ENCODE results near the gene CD6. TPM values are rescaled to one million over a fixed set of nuclear protein-coding genes. Genes with fewer than 3 reads are reported as not detected.

The CD6 gene
- total and polyA plus RNA-seq, 10 of the 15 experiments (the other 5 are each of a cell fraction or from before 2014, with no cell fraction given): 0.37 to 17.6 (median 6.2) TPM

GRCh38 chr11:60950933-60951605 lies 20.4 kb upstream of the CD6 start:
- Histone ChIP-seq H3K27me3 (replicated peaks in 1 of 2; ENCODE audit: control insufficient read depth in 2 of 2, insufficient read depth in 2 of 2, low read length in 1 of 2) (no peaks in the 10 kb centered on the region), H3K27ac (ENCODE audit: control insufficient read depth, insufficient read depth) (peak overlapping the region; percentile 97), H3K4me3 (peak overlapping the region; percentile 94), H3K79me2 (ENCODE audit: control insufficient read depth, insufficient read depth, low read length) (peaks cover 54% of the 10 kb centered on the region), H3K36me3 (ENCODE audit: control insufficient read depth in 2 of 2, insufficient read depth in 2 of 2, low read length in 1 of 2) (peaks cover 0 to 4% of the 10 kb centered on the region in 2 experiments; a peak in 3 of 4 replicates), H4K20me1 (ENCODE audit: control insufficient read depth, insufficient read depth) (no peaks in the 10 kb centered on the region; the same call in 1 of the 2 replicates), H3K9ac (ENCODE audit: control insufficient read depth, insufficient read depth, low read length) (peak overlapping the region; percentile 90), H2AFZ (ENCODE audit: control insufficient read depth, low read depth, low read length) (peak overlapping the region; percentile 64), H3K4me1 (ENCODE audit: control insufficient read depth, insufficient read depth, low read length) (peaks cover 28% of the 10 kb centered on the region), H3K9me3 (replicated peaks; ENCODE audit: control insufficient read depth, insufficient read depth, low read length) (no peaks in the 10 kb centered on the region), H3K4me2 (ENCODE audit: control insufficient read depth, insufficient read depth) (peak overlapping the region; percentile 98)
- WGBS (ENCODE audit: insufficient coverage, insufficient replicate concordance, low lambda C conversion rate, missing lambda C conversion rate): under 1% methylated on average over 78 of the region's 86 CpGs
- FAIRE-seq: no peak
- POLR2A ChIA-PET: interaction anchor here (0.5 to 3.3 kb wide), 6 partner anchors 9 to 1838 kb away, joined by 3 to 11 read pairs (median 4); partner anchors contain the start of gene TMEM109
- in situ Hi-C loops (cut with MboI) (no loop called here), intact Hi-C loops (cut with micrococcal nuclease; ENCODE audit: unreplicated experiment) (loop anchor here (10.0 kb wide), 1 partner anchor 106 kb away; the partner anchor contains the start of gene CCDC86)
- no peak for DNase-seq (ENCODE audit: low read depth, low spot score)
- TSS peak; percentile 70 for BruUV-seq (replicated peaks)
- peak; percentile 22 for ATAC-seq
- SMC1A ChIA-PET (ENCODE audit: uncharacterized antibody, unreplicated experiment): interaction anchor here (1.0 to 7.6 kb wide), 3 partner anchors 37 to 118 kb away, joined by 3 to 76 read pairs (median 11); partner anchors contain the start of gene TMEM109
- CTCF ChIA-PET: interaction anchor here (1.0 to 1.6 kb wide), 5 partner anchors 11 to 208 kb away, joined by 3 to 7 read pairs (median 4); no protein-coding TSS in a partner anchor
- RAD21 ChIA-PET (ENCODE audit: unreplicated experiment): interaction anchor here (1.3 to 4.1 kb wide), 4 partner anchors 38 to 110 kb away, joined by 4 to 43 read pairs (median 10); partner anchors contain the start of gene TMEM109
- TF ChIP-seq PBX3 (IDR thresholded peaks at IDR 0.05; ENCODE audit: insufficient replicate concordance, low read depth, low read length) (peak; percentile 14), STAT1 (conservative IDR thresholded peaks at IDR 0.05) (no peak), FOS (IDR thresholded peaks at IDR 0.05; ENCODE audit: borderline replicate concordance, extremely low read depth, insufficient read length) (no peak), SP1 (IDR thresholded peaks at IDR 0.05; ENCODE audit: low read depth, low read length) (no peak), MEF2B (IDR thresholded peaks at IDR 0.05; ENCODE audit: partially characterized antibody, poor library complexity, severe bottlenecking) (no peak), ZNF207 (IDR thresholded peaks at IDR 0.05; ENCODE audit: borderline replicate concordance) (peak; percentile 24; the same call in 1 of the 2 replicates), TCF3 (IDR thresholded peaks at IDR 0.05; ENCODE audit: borderline replicate concordance, insufficient read depth, low read depth, low read length) (no peak)
- TF ChIP-seq, protein P1, sequence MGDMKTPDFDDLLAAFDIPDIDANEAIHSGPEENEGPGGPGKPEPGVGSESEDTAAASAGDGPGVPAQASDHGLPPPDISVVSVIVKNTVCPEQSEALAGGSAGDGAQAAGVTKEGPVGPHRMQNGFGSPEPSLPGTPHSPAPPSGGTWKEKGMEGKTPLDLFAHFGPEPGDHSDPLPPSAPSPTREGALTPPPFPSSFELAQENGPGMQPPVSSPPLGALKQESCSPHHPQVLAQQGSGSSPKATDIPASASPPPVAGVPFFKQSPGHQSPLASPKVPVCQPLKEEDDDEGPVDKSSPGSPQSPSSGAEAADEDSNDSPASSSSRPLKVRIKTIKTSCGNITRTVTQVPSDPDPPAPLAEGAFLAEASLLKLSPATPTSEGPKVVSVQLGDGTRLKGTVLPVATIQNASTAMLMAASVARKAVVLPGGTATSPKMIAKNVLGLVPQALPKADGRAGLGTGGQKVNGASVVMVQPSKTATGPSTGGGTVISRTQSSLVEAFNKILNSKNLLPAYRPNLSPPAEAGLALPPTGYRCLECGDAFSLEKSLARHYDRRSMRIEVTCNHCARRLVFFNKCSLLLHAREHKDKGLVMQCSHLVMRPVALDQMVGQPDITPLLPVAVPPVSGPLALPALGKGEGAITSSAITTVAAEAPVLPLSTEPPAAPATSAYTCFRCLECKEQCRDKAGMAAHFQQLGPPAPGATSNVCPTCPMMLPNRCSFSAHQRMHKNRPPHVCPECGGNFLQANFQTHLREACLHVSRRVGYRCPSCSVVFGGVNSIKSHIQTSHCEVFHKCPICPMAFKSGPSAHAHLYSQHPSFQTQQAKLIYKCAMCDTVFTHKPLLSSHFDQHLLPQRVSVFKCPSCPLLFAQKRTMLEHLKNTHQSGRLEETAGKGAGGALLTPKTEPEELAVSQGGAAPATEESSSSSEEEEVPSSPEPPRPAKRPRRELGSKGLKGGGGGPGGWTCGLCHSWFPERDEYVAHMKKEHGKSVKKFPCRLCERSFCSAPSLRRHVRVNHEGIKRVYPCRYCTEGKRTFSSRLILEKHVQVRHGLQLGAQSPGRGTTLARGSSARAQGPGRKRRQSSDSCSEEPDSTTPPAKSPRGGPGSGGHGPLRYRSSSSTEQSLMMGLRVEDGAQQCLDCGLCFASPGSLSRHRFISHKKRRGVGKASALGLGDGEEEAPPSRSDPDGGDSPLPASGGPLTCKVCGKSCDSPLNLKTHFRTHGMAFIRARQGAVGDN (IDR thresholded peaks at IDR 0.05): peak; percentile 79
- TF ChIP-seq, protein P2, sequence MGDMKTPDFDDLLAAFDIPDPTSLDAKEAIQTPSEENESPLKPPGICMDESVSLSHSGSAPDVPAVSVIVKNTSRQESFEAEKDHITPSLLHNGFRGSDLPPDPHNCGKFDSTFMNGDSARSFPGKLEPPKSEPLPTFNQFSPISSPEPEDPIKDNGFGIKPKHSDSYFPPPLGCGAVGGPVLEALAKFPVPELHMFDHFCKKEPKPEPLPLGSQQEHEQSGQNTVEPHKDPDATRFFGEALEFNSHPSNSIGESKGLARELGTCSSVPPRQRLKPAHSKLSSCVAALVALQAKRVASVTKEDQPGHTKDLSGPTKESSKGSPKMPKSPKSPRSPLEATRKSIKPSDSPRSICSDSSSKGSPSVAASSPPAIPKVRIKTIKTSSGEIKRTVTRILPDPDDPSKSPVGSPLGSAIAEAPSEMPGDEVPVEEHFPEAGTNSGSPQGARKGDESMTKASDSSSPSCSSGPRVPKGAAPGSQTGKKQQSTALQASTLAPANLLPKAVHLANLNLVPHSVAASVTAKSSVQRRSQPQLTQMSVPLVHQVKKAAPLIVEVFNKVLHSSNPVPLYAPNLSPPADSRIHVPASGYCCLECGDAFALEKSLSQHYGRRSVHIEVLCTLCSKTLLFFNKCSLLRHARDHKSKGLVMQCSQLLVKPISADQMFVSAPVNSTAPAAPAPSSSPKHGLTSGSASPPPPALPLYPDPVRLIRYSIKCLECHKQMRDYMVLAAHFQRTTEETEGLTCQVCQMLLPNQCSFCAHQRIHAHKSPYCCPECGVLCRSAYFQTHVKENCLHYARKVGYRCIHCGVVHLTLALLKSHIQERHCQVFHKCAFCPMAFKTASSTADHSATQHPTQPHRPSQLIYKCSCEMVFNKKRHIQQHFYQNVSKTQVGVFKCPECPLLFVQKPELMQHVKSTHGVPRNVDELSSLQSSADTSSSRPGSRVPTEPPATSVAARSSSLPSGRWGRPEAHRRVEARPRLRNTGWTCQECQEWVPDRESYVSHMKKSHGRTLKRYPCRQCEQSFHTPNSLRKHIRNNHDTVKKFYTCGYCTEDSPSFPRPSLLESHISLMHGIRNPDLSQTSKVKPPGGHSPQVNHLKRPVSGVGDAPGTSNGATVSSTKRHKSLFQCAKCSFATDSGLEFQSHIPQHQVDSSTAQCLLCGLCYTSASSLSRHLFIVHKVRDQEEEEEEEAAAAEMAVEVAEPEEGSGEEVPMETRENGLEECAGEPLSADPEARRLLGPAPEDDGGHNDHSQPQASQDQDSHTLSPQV (IDR thresholded peaks at IDR 0.05): no peak
